K562 (cell line): Measurements from ENCODE around the gene CNTN4. TPM values are rescaled to one million over a fixed set of nuclear protein-coding genes. Genes with fewer than 3 reads are reported as not detected.

Experiments used
- ATAC-seq: fragments of 200-7000 bp; cut with Tn5 transposase; 3 replicates; pipeline ENCODE4 v1.9.1; 2020; ENCODE audit warnings: moderate library complexity
- BruUV-seq: library from RNA; stranded (reverse); fragments of 400-500 nt; replicated peaks from 2 replicates; lab custom pipeline; 2021; lab: Mats Ljungman, UMichigan
- CTCF ChIA-PET: fragments of 300-600 bp; formaldehyde crosslinking; extraction: SDS; loops from one replicate; lab custom pipeline; 2021; ENCODE audit warnings: low intra/inter-chr PET ratio; lab: Yijun Ruan, JAX
- POLR2A ChIA-PET: fragments of 300-600, 350-650 bp; sonication (Branson Sonifier 250); formaldehyde crosslinking; extraction: SDS; loops from one replicate; lab custom pipeline; 2021; ENCODE audit warnings: antibody characterized with exemption, inconsistent platforms; lab: Yijun Ruan, JAX
- DNase-seq, 4 experiments: peaks; one replicate each; pipeline versions ENCODE4 v3.0.0 to v3.0.0-alpha.2; 2011 to 2018; ENCODE audit warnings: low spot score in 3 of 4, mixed read lengths in 3 of 4; ENCODE audit errors: extremely low read depth in 1 of 4
- FAIRE-seq: peaks from 2 replicates; lab custom pipeline; 2011; peaks lifted over from hg19 to GRCh38; lab: Jason Lieb, UNC
- H2AFZ ChIP-seq: 2 replicates; pipeline ENCODE4 v1.6.0; 2011; ENCODE audit warnings: low read depth, low read length, control low read depth, inconsistent platforms
- H3K27ac ChIP-seq: fragments of 200-600 bp; 3 replicates; pipeline ENCODE4 v1.8.0; 2011; ENCODE audit warnings: low read depth, mild to moderate bottlenecking, control low read depth, inconsistent platforms, low read length, moderate library complexity, mixed read lengths; ENCODE audit errors: extremely low read depth
- H3K27me3 ChIP-seq, 2 experiments: fragments of 300-600 bp in 1 of 2; 2 replicates in 1 of 2; 3 replicates in 1 of 2; pipeline versions ENCODE4 v1.6.0 to v1.8.0; 2011; ENCODE audit warnings: inconsistent platforms in 2 of 2, low read length in 2 of 2, mild to moderate bottlenecking in 1 of 2, mixed read lengths in 1 of 2, moderate library complexity in 1 of 2; ENCODE audit not compliant: control insufficient read depth in 2 of 2, insufficient read depth in 2 of 2
- H3K36me3 ChIP-seq: fragments of 300-600 bp; 3 replicates; pipeline ENCODE4 v1.8.0; 2011; ENCODE audit warnings: mild to moderate bottlenecking, low read length, inconsistent platforms; ENCODE audit not compliant: control insufficient read depth, insufficient read depth
- H3K4me1 ChIP-seq, 2 experiments: fragments of 200-600 bp in 1 of 2; replicated peaks in 1 of 2; 2 replicates in 1 of 2; 3 replicates in 1 of 2; pipeline versions ENCODE4 v1.5.1 to v1.8.0; 2011; ENCODE audit warnings: inconsistent platforms in 2 of 2, low read length in 2 of 2, mild to moderate bottlenecking in 1 of 2, mixed read lengths in 1 of 2, moderate library complexity in 1 of 2; ENCODE audit not compliant: control insufficient read depth in 2 of 2, insufficient read depth in 2 of 2
- H3K4me2 ChIP-seq: 2 replicates; pipeline ENCODE4 v1.6.1; 2011; ENCODE audit warnings: low read length, control low read depth, inconsistent platforms, mixed read lengths; ENCODE audit not compliant: insufficient read depth
- H3K4me3 ChIP-seq: fragments of 200-600 bp; sonication (generic), shearing (Covaris generic); 2 replicates; pipeline ENCODE4 v1.5.1; 2016; ENCODE audit warnings: control low read depth, inconsistent platforms
- H3K79me2 ChIP-seq: fragments of 200-600 bp; 3 replicates; pipeline ENCODE4 v1.8.0; 2011; ENCODE audit warnings: low read length, inconsistent platforms; ENCODE audit not compliant: control insufficient read depth, insufficient read depth
- H3K9ac ChIP-seq, 2 experiments: 2 replicates each; pipeline versions ENCODE4 v1.6.0 to v1.6.1; 2011; ENCODE audit warnings: low read depth in 2 of 2, low read length in 2 of 2, control low read depth in 1 of 2, inconsistent platforms in 1 of 2, mild to moderate bottlenecking in 1 of 2, mixed read lengths in 1 of 2; ENCODE audit not compliant: insufficient read depth in 1 of 2
- H3K9me1 ChIP-seq: one replicate; pipeline ENCODE4 v1.6.0; 2011; ENCODE audit warnings: inconsistent platforms, mild to moderate bottlenecking, low read length, moderate library complexity; ENCODE audit not compliant: control insufficient read depth, insufficient read depth
- H3K9me3 ChIP-seq: replicated peaks from 2 replicates; pipeline ENCODE4 v1.5.1; 2011; ENCODE audit warnings: low read depth, low read length, inconsistent platforms; ENCODE audit not compliant: control insufficient read depth, insufficient read depth
- H4K20me1 ChIP-seq: replicated peaks from 2 replicates; pipeline ENCODE4 v1.6.1; 2011; ENCODE audit warnings: low read length, inconsistent platforms, mixed read lengths; ENCODE audit not compliant: control insufficient read depth, insufficient read depth
- CEBPB ChIP-seq: fragments of 450-650 bp; IDR thresholded peaks from 2 replicates; pipeline ENCODE4 v1.6.1; 2016; ENCODE audit warnings: missing genetic modification characterization, missing compliant biosample characterization
- GABPB1 ChIP-seq: sonication (generic); formaldehyde crosslinking; IDR thresholded peaks from 2 replicates; pipeline ENCODE4 v1.8.0; 2022; ENCODE audit warnings: mild to moderate bottlenecking, missing genetic modification reagents
- GTF2A2 ChIP-seq: IDR thresholded peaks from 2 replicates; pipeline ENCODE4 v1.6.1; 2016; ENCODE audit warnings: mild to moderate bottlenecking, missing genetic modification characterization, missing compliant biosample characterization
- KAT2B ChIP-seq: IDR thresholded peaks from one replicate; pipeline ENCODE4 v1.6.1; 2012; ENCODE audit warnings: low read depth, mild to moderate bottlenecking, control low read depth, inconsistent platforms, low read length, moderate library complexity
- PHTF2 ChIP-seq: fragments of 250-450 bp; sonication (Bioruptor Pico); IDR thresholded peaks from 2 replicates; pipeline ENCODE4 v1.5.0; 2021; ENCODE audit warnings: mild to moderate bottlenecking
- SMAD4 ChIP-seq: fragments of 250-450 bp; sonication (Bioruptor Pico); conservative IDR thresholded peaks from 2 replicates; pipeline ENCODE4 v1.8.0; 2021; ENCODE audit warnings: inconsistent platforms, mild to moderate bottlenecking, moderate library complexity
- ZBTB40 ChIP-seq, 2 experiments: fragments of 450-650 bp in 1 of 2; sonication (generic) in 1 of 2; formaldehyde crosslinking in 1 of 2; IDR thresholded peaks; 2 replicates each; pipeline versions ENCODE4 v1.7.1 to v1.9.0; 2016 to 2022; ENCODE audit warnings: inconsistent platforms in 1 of 2, mild to moderate bottlenecking in 1 of 2, missing genetic modification reagents in 1 of 2
- ZFP36 ChIP-seq: fragments of 150-350 bp; IDR thresholded peaks from 2 replicates; pipeline ENCODE4 v1.6.1; 2018; ENCODE audit warnings: low read length, low read depth; ENCODE audit not compliant: partially characterized antibody
- ZNF239 ChIP-seq: fragments of 250-450 bp; sonication (Bioruptor Pico); IDR thresholded peaks from 2 replicates; pipeline ENCODE4 v1.4.0; 2020; ENCODE audit warnings: mild to moderate bottlenecking
- ZNF57 ChIP-seq: fragments of 450-650 bp; formaldehyde crosslinking; IDR thresholded peaks from 2 replicates; pipeline ENCODE4 v1.4.0; 2020; ENCODE audit warnings: mild to moderate bottlenecking, moderate library complexity
- ZNF655 ChIP-seq: fragments of 250-450 bp; sonication (Bioruptor Pico); IDR thresholded peaks from 2 replicates; pipeline ENCODE4 v1.5.0; 2021
- WGBS: fragments of 100-300 bp; shearing (Covaris generic); methylation state at CpG from one replicate; pipeline ENCODE4 v1.1.6; 2016; ENCODE audit warnings: low coverage, mixed read lengths; ENCODE audit not compliant: insufficient coverage; ENCODE audit errors: missing lambda C conversion rate; 5-methylcytosine and 5-hydroxymethylcytosine counted together
- in situ Hi-C: fragments of 300-500 bp; cut with MboI; formaldehyde crosslinking; loops from 4 replicates; pipeline ENCODE4 v1.15.0; 2018; ENCODE audit warnings: inconsistent platforms, mixed read lengths
- intact Hi-C: fragments of 100-400 bp; cut with micrococcal nuclease; formaldehyde crosslinking; loops from 2 replicates; pipeline ENCODE4 v1.14.2; 2022
- polyA plus RNA-seq, 8 experiments: library from polyadenylated mRNA; depleted of rRNA in 4 of 8; stranded (reverse) in 5 of 8; unstranded in 3 of 8; fragments of >200 nt; fragmentation: Nextera tagmentation in 2 of 8; fragmentation: Illumina TruSeq in 1 of 8; extraction: Ambion mirVana in 2 of 8; extraction: Trizol in 1 of 8; gene quantifications; 2 replicates each; pipeline versions ENCODE4 v1.2.1 to v1.2.3, GENCODE V29; 2011 to 2014; ENCODE audit warnings: inconsistent platforms in 1 of 8, missing spikeins in 1 of 8
- total RNA-seq, 7 experiments: library from RNA; depleted of rRNA in 6 of 7; stranded (reverse); fragments of >200 nt in 6 of 7; fragmentation: Illumina TruSeq in 2 of 7; extraction: Trizol in 2 of 7; gene quantifications; 2 replicates each; pipeline versions ENCODE4 v1.2.1 to v1.2.3, GENCODE V29; 2011 to 2021; ENCODE audit warnings: low replicate concordance in 1 of 7

Gene CNTN4
- total and polyA plus RNA-seq, 9 of the 15 experiments (the other 6 are each of a cell fraction or from before 2014, with no cell fraction given), result not detected

GRCh38 chr3:2958551-2958950 lies 859.9 kb downstream of the CNTN4 start (continued):
- TF ChIP-seq KAT2B, result no peak

GRCh38 chr3:2961576-2961975 lies 862.9 kb downstream of the CNTN4 start:
- ATAC-seq (no peak), FAIRE-seq (no peak), DNase-seq (no peak)
- ChIA-PET CTCF (no interaction called here), POLR2A (no interaction called here)
- intact Hi-C loops, result no loop called here
- Histone ChIP-seq H4K20me1 (no peaks in the 10 kb centered on the region), H3K9ac (no peak overlapping the region), H3K36me3 (no peaks in the 10 kb centered on the region), H3K27me3 (no peaks in the 10 kb centered on the region), H3K9me1 (no peaks in the 10 kb centered on the region), H3K4me2 (no peak overlapping the region), H3K4me1 (no peaks in the 10 kb centered on the region), H3K9me3 (no peaks in the 10 kb centered on the region), H2AFZ (no peak overlapping the region), H3K4me3 (no peak overlapping the region), H3K79me2 (no peaks in the 10 kb centered on the region), H3K27ac (no peak overlapping the region)
- WGBS, result 0% methylated on average over 1 of the region's 1 CpG
- no TSS peak for BruUV-seq
- in situ Hi-C loops, result no loop called here
- no peak for TF ChIP-seq SMAD4 (CRISPR knock-in tag)
- no peak for TF ChIP-seq ZNF655
- TF ChIP-seq ZBTB40 (IDR thresholded peaks at IDR 0.05), result no peak
- TF ChIP-seq ZBTB40 (CRISPR knock-in tag; IDR thresholded peaks at IDR 0.05), result no peak
- TF ChIP-seq ZFP36, result no peak
- no peak for TF ChIP-seq GTF2A2 (tag)
- TF ChIP-seq PHTF2 (CRISPR knock-in tag), result no peak
- TF ChIP-seq CEBPB (tag), result no peak
- no peak for TF ChIP-seq ZNF57 (CRISPR knock-in tag)
- TF ChIP-seq ZNF239 (CRISPR knock-in tag), result no peak
- TF ChIP-seq GABPB1 (CRISPR knock-in tag), result no peak
